Muscle layer of colon (tissue), 2 donors: ENCODE measurements around the gene GOLGA6L1.
"Not testable (repeated sequence)": the region's sequence is repeated elsewhere in the genome, so short reads cannot be mapped to it uniquely, and the experiment has no call there.

Experiments
- H3K27ac ChIP-seq: one replicate; pipeline ENCODE4 v1.7.0; 2013; ENCODE audit warnings: low read depth, mild to moderate bottlenecking, low read length, moderate library complexity
- H3K27me3 ChIP-seq, 2 donors: one replicate each; pipeline ENCODE4 v1.7.0; 2013; ENCODE audit warnings: low read length in 2 of 2, mild to moderate bottlenecking in 2 of 2; ENCODE audit not compliant: insufficient read depth in 2 of 2, control insufficient read depth in 1 of 2
- H3K36me3 ChIP-seq: one replicate; pipeline ENCODE4 v1.7.0; 2013; ENCODE audit warnings: mild to moderate bottlenecking, low read length; ENCODE audit not compliant: insufficient read depth
- H3K4me1 ChIP-seq: one replicate; pipeline ENCODE4 v1.7.0; 2013; ENCODE audit warnings: mild to moderate bottlenecking, low read length; ENCODE audit not compliant: insufficient read depth
- H3K4me3 ChIP-seq, 2 donors: one replicate each; pipeline ENCODE4 v1.7.0; 2013; ENCODE audit warnings: low read length in 2 of 2, low read depth in 1 of 2, mild to moderate bottlenecking in 1 of 2, moderate library complexity in 1 of 2
- H3K9ac ChIP-seq: one replicate; pipeline ENCODE4 v1.7.0; 2013; ENCODE audit warnings: low read length
- H3K9me3 ChIP-seq: one replicate; pipeline ENCODE4 v1.7.0; 2013; ENCODE audit warnings: mild to moderate bottlenecking, low read length
- donor health status: abdominal sarcoma.
- donor health status: Adenocarcinoma of cecum.

The GOLGA6L1 gene

GRCh38 chr15:23136722-23137121 is at the start of gene GOLGA6L1:
Gene GOLGA6L1, minus strand, starts transcription at chr15:23136822. Its CDS starts 91 bp downstream, at chr15:23136731.
- not testable (repeated sequence) for H3K27ac ChIP-seq, H3K9ac ChIP-seq, H3K4me1 ChIP-seq, H3K9me3 ChIP-seq, H3K27me3 ChIP-seq, H3K4me3 ChIP-seq, H3K36me3 ChIP-seq

GRCh38 chr15:23181201-23181600 is 44.6 kb upstream of the GOLGA6L1 start:
- H3K4me1 ChIP-seq, H3K9me3 ChIP-seq, H3K9ac ChIP-seq, H3K27me3 ChIP-seq, H3K36me3 ChIP-seq, H3K27ac ChIP-seq, H3K4me3 ChIP-seq: not testable (repeated sequence)

GRCh38 chr15:23180547-23180927 is 43.9 kb upstream of the GOLGA6L1 start:
- not testable (repeated sequence) for H3K36me3 ChIP-seq, H3K9me3 ChIP-seq, H3K9ac ChIP-seq, H3K4me1 ChIP-seq, H3K4me3 ChIP-seq, H3K27me3 ChIP-seq, H3K27ac ChIP-seq

- H3K9ac ChIP-seq, H3K4me1 ChIP-seq, H3K36me3 ChIP-seq, H3K9me3 ChIP-seq, H3K27me3 ChIP-seq, H3K27ac ChIP-seq, H3K4me3 ChIP-seq: not testable (repeated sequence)
Measured at GRCh38 chr15:23179768-23180546, 43.3 kb upstream of the GOLGA6L1 start.

GRCh38 chr15:23176683-23177082 is 40.1 kb upstream of the GOLGA6L1 start:
- not testable (repeated sequence) for H3K27me3 ChIP-seq, H3K36me3 ChIP-seq, H3K4me3 ChIP-seq, H3K27ac ChIP-seq, H3K4me1 ChIP-seq, H3K9me3 ChIP-seq, H3K9ac ChIP-seq

- H3K9me3 ChIP-seq, H3K27me3 ChIP-seq, H3K4me3 ChIP-seq, H3K36me3 ChIP-seq, H3K4me1 ChIP-seq, H3K9ac ChIP-seq, H3K27ac ChIP-seq: not testable (repeated sequence)
Measured at GRCh38 chr15:23175606-23176005, 39.0 kb upstream of the GOLGA6L1 start.

- H3K9me3 ChIP-seq, H3K4me1 ChIP-seq, H3K27ac ChIP-seq, H3K4me3 ChIP-seq, H3K9ac ChIP-seq, H3K36me3 ChIP-seq, H3K27me3 ChIP-seq: not testable (repeated sequence)
Measured at GRCh38 chr15:23174609-23175140, 38.1 kb upstream of the GOLGA6L1 start.

- not testable (repeated sequence) for H3K27me3 ChIP-seq, H3K9me3 ChIP-seq, H3K27ac ChIP-seq, H3K36me3 ChIP-seq, H3K4me3 ChIP-seq, H3K4me1 ChIP-seq, H3K9ac ChIP-seq
Measured at GRCh38 chr15:23132787-23133186, 3.8 kb downstream of the GOLGA6L1 start.

GRCh38 chr15:23118208-23118607 is 18.4 kb downstream of the GOLGA6L1 start:
- Histone ChIP-seq H3K36me3 (no peaks in the 10 kb centered on the region), H3K9ac (no peak overlapping the region), H3K4me1 (no peaks in the 10 kb centered on the region), H3K9me3 (no peaks in the 10 kb centered on the region), H3K27ac (no peak overlapping the region), H3K27me3 (no peaks in the 10 kb centered on the region), H3K4me3 (no peak overlapping the region)

- H3K27me3 ChIP-seq, result no peaks in the 10 kb centered on the region
Measured at GRCh38 chr15:23095796-23096195, 40.8 kb downstream of the GOLGA6L1 start.

GRCh38 chr15:23083115-23083514 is 53.5 kb downstream of the GOLGA6L1 start:
- no peaks in the 10 kb centered on the region for H3K4me1 ChIP-seq
- H3K9ac ChIP-seq, result no peak overlapping the region
- no peaks in the 10 kb centered on the region for H3K9me3 ChIP-seq
- H3K27me3 ChIP-seq, result no peaks in the 10 kb centered on the region
- no peaks in the 10 kb centered on the region for H3K36me3 ChIP-seq
- H3K27ac ChIP-seq, result no peak overlapping the region
- no peak overlapping the region for H3K4me3 ChIP-seq

More at GRCh38 chr15:23095796-23096195, 40.8 kb downstream of the GOLGA6L1 start:
- no peak overlapping the region for H3K27ac ChIP-seq
- H3K4me1 ChIP-seq, result no peaks in the 10 kb centered on the region
- H3K9ac ChIP-seq, result no peak overlapping the region
- H3K9me3 ChIP-seq, result no peaks in the 10 kb centered on the region
- H3K36me3 ChIP-seq, result no peaks in the 10 kb centered on the region
- no peak overlapping the region for H3K4me3 ChIP-seq
